Liver (tissue), 3 donors: ENCODE results near the gene HMX3.

Experiments
- GABPA ChIP-seq, 2 donors: IDR thresholded peaks in 1 of 2; conservative IDR thresholded peaks in 1 of 2; 2 replicates each; pipeline ENCODE4 v1.6.1; 2016; ENCODE audit warnings: antibody characterized with exemption in 2 of 2, mild to moderate bottlenecking in 1 of 2, moderate library complexity in 1 of 2
- RAD21 ChIP-seq, 2 donors: IDR thresholded peaks; 2 replicates each; pipeline ENCODE4 v1.6.1; 2016; ENCODE audit warnings: antibody characterized with exemption in 2 of 2, mild to moderate bottlenecking in 2 of 2
- TAF1 ChIP-seq: conservative IDR thresholded peaks from 2 replicates; pipeline ENCODE4 v1.6.1; 2016; ENCODE audit warnings: antibody characterized with exemption, mild to moderate bottlenecking
- TF ChIP-seq, protein P1 (sequence below): fragments of 150-350 bp; IDR thresholded peaks from 2 replicates; pipeline ENCODE4 v1.5.1; 2017; ENCODE audit warnings: improper control_type of control experiment, low read depth, low read length; ENCODE audit not compliant: missing input control
- TF ChIP-seq, protein P2 (sequence below): IDR thresholded peaks from 2 replicates; pipeline ENCODE4 v1.6.1; 2016; ENCODE audit warnings: antibody characterized with exemption
- TF ChIP-seq, protein P3 (sequence below): IDR thresholded peaks from 2 replicates; pipeline ENCODE4 v1.6.1; 2016; ENCODE audit warnings: antibody characterized with exemption
- donor health status: healthy.
- donor health status: healthy.

DNA sequence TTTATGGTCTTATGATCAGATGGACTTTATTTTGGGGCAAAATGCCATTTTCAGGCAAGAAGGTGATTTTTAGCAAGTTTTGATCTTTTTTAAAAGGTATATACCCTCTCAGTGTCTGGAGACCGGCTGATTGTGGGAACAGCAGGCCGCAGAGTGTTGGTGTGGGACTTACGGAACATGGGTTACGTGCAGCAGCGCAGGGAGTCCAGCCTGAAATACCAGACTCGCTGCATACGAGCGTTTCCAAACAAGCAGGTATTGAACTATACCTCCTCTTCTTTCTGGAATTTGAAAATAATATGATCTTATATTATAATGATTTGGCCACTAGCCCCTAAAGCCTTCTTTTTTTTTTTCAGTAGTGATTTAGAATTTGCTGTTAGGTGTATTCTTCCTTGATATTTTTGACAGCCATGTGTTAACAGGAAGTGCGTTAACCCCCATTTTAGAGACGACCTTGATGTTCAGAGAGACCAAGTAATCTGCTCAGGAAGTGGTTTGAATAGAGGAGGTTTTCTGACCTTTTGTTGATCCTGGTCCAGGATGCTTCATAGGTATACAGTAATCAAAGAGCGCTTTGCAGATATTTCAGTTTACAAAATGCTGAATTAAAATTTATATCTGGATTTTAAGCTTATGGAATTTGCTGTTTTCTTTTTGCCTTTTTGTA, 24.7 kb downstream of the HMX3 start:
- TF ChIP-seq, protein P1, sequence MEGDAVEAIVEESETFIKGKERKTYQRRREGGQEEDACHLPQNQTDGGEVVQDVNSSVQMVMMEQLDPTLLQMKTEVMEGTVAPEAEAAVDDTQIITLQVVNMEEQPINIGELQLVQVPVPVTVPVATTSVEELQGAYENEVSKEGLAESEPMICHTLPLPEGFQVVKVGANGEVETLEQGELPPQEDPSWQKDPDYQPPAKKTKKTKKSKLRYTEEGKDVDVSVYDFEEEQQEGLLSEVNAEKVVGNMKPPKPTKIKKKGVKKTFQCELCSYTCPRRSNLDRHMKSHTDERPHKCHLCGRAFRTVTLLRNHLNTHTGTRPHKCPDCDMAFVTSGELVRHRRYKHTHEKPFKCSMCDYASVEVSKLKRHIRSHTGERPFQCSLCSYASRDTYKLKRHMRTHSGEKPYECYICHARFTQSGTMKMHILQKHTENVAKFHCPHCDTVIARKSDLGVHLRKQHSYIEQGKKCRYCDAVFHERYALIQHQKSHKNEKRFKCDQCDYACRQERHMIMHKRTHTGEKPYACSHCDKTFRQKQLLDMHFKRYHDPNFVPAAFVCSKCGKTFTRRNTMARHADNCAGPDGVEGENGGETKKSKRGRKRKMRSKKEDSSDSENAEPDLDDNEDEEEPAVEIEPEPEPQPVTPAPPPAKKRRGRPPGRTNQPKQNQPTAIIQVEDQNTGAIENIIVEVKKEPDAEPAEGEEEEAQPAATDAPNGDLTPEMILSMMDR, result no peak
- TF ChIP-seq RAD21 (IDR thresholded peaks at IDR 0.05) (no peak), GABPA (IDR thresholded peaks at IDR 0.05 in 1 of 2, conservative IDR thresholded peaks at IDR 0.05 in 1 of 2) (no peak), TAF1 (no peak)
- TF ChIP-seq, protein P2, sequence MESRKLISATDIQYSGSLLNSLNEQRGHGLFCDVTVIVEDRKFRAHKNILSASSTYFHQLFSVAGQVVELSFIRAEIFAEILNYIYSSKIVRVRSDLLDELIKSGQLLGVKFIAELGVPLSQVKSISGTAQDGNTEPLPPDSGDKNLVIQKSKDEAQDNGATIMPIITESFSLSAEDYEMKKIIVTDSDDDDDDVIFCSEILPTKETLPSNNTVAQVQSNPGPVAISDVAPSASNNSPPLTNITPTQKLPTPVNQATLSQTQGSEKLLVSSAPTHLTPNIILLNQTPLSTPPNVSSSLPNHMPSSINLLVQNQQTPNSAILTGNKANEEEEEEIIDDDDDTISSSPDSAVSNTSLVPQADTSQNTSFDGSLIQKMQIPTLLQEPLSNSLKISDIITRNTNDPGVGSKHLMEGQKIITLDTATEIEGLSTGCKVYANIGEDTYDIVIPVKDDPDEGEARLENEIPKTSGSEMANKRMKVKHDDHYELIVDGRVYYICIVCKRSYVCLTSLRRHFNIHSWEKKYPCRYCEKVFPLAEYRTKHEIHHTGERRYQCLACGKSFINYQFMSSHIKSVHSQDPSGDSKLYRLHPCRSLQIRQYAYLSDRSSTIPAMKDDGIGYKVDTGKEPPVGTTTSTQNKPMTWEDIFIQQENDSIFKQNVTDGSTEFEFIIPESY, result no peak
- TF ChIP-seq, protein P3, sequence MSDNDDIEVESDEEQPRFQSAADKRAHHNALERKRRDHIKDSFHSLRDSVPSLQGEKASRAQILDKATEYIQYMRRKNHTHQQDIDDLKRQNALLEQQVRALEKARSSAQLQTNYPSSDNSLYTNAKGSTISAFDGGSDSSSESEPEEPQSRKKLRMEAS, result no peak
